Measurements from ENCODE around the gene SH3PXD2A. TPM values are rescaled to one million over a fixed set of nuclear protein-coding genes. Genes with fewer than 3 reads are reported as not detected.

SH3PXD2A gene
- total and polyA plus RNA-seq, 3 donors from 2014 or later = 10.8 to 12.1 (median 12.0) TPM

DNA sequence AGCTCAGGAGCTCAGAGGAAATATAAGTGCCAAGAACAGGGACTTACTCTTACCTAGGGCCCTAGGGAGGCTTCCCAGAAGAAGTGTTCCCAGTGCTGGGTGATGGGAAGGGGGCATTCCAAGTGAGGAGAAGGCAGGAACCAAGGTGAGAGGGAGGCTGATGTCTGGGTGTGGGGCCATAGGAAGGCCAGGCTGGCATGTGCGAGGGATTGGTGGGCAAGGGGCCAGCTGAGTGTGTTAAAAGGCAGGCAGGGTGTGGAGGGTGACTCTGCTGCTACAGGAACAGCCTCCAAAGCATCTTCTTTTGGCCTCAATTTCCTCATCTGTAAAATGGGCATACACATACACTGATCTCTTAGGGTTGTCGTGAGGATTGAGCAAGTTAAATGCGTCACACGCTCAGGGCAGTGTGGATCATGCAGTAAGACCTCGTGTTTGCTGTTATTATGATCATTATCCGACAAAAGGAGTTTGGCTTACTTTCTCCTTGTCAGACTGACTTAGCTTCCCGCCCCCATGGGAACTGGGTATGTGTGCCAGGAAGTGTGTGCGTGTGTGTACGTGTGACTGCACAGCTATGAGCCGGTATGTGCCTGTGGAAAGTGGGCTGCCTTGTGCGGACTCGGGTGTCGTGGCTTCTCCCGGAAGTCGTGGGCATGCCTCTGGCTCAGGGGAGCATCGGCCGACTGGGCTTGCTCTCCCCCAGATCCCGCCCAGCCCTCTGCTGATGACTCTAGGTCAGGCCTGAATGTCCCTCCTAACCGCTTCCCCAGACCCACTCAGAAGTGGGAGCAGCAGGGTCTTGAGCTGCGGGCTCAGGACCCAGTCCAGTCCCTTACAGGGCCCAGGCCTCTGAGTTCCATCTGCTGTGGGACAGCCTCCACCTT, 302.3 kb downstream of the SH3PXD2A start:
- no peaks in the 10 kb centered on the region for H3K9me3 ChIP-seq
- TF ChIP-seq, protein P1, sequence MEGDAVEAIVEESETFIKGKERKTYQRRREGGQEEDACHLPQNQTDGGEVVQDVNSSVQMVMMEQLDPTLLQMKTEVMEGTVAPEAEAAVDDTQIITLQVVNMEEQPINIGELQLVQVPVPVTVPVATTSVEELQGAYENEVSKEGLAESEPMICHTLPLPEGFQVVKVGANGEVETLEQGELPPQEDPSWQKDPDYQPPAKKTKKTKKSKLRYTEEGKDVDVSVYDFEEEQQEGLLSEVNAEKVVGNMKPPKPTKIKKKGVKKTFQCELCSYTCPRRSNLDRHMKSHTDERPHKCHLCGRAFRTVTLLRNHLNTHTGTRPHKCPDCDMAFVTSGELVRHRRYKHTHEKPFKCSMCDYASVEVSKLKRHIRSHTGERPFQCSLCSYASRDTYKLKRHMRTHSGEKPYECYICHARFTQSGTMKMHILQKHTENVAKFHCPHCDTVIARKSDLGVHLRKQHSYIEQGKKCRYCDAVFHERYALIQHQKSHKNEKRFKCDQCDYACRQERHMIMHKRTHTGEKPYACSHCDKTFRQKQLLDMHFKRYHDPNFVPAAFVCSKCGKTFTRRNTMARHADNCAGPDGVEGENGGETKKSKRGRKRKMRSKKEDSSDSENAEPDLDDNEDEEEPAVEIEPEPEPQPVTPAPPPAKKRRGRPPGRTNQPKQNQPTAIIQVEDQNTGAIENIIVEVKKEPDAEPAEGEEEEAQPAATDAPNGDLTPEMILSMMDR (IDR thresholded peaks at IDR 0.05) = no peak
- TF ChIP-seq POLR2A (IDR thresholded peaks at IDR 0.05) = no peak

DNA sequence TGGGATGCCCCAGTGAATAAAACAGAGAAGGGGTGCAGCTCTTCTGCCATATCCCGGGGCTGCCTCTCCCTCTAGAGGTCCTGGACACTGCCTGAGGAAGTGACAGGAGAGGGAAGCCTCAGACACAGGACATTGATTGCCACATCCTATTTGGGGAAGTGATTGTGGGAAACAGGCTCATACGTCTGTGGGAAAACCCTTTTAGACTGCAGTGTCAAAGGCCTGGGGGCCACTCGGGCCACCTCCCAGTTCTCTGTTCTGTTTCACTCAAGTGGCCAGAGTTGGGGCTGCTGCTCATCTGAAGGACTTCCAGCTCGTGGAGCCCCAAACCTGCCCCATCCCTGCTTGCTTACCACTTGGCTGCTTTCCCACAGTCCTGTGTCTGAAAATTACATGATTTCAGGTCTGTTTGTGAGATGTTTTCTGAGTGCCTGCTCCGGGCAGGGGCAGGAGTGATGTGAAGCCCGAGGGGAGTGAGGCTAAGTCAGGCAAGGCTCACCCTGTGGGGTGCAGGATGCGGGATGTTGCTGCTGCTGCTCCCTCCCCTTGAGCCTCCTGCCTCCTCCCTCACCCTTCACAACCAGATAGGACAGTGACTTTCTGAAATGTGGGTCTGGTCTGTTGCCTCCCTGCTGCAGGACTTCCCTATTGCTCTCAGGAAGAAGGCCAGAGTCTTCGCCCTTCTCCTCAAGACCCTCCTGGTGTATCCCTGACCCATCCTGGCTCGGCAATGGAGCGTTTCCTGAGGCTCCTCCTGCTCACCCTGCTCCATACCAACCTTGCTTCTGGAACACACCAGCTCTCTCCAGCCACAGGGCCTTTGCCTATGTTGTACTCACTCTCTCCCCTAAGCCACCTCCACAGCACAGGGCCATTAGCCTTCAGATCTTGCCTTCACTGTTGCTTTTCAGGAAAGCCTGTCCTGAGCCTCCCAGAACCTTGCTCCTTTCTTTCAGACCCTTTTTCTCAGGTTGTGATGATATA, 303.5 kb downstream of the SH3PXD2A start:
- no peaks in the 10 kb centered on the region for H3K36me3 ChIP-seq (ENCODE audit: low read depth, missing control alignments)
- TF ChIP-seq, protein P1 (IDR thresholded peaks at IDR 0.05) = no peak
- no peak for TF ChIP-seq POLR2A (IDR thresholded peaks at IDR 0.05)
- no peak for DNase-seq
- peaks cover 8% of the 10 kb centered on the region for H3K4me1 ChIP-seq
- no peak overlapping the region for H3K27ac ChIP-seq
- H3K9me3 ChIP-seq = no peaks in the 10 kb centered on the region
- no peaks in the 10 kb centered on the region for H3K27me3 ChIP-seq
- H3K4me3 ChIP-seq = no peak overlapping the region
- 70 to 80% methylated on average over 7 to 10 of the region's 10 CpGs for WGBS, 2 donors
- intact Hi-C loops (cut with DNase I; ENCODE audit: low total_unique reads) = no loop called here

More for the DNA sequence above, 302.3 kb downstream of the SH3PXD2A start:
- H3K36me3 ChIP-seq (ENCODE audit: low read depth, missing control alignments) = no peaks in the 10 kb centered on the region
- no peak overlapping the region for H3K27ac ChIP-seq
- H3K27me3 ChIP-seq = no peaks in the 10 kb centered on the region
- WGBS, 2 donors = 90 to 95% methylated on average over 19 to 20 of the region's 20 CpGs
- intact Hi-C loops (cut with DNase I; ENCODE audit: low total_unique reads) = no loop called here
- H3K4me3 ChIP-seq = no peak overlapping the region
- H3K4me1 ChIP-seq = peaks cover 8% of the 10 kb centered on the region
- no peak for DNase-seq

DNA sequence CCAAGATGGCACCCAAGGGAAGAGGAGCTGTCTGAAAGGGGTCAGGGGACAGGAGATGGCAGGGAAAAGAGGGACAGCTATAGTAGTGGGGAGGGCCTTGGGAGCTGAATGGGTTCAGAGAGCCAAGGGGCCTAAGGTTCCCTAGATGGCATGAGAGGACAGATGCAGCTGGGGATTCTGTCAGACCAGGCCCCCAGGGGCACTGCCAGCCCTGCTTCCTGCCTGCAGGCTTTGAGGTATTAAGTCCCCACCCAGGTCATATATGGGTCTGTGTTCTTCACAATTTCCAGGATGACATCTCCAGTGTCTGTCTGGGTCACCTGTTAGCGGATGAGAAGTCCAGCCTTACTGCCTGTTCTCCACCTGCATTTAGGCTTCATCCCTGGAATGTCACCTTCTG, 305.1 kb downstream of the SH3PXD2A start:
- Histone ChIP-seq H3K27me3 (no peaks in the 10 kb centered on the region), H3K4me3 (no peak overlapping the region), H3K27ac (no peak overlapping the region), H3K9me3 (no peaks in the 10 kb centered on the region), H3K4me1 (peaks cover under 1% of the 10 kb centered on the region), H3K36me3 (ENCODE audit: low read depth, missing control alignments) (no peaks in the 10 kb centered on the region)
- TF ChIP-seq POLR2A (IDR thresholded peaks at IDR 0.05) = no peak
- no peak for DNase-seq
- WGBS, 2 donors = 93 to 100% methylated on average over 1 of the region's 1 CpG
- intact Hi-C loops (cut with DNase I; ENCODE audit: low total_unique reads) = no loop called here

DNA sequence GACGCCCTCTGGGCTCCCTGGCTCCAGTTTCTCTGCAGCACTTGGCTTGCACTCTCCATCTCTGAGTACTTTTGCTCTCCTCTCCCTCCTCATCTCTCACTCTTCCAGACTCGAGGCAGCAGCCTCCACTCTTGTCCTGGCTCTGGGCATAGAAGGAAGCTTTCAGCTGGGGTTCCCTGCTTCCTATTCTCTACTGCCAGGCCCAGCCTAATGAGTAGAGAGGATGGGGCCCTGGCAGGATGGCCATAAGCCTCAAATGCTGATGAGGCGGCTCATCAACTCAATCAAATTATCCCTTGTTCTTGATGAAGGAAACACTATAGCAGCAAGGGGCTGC, 306.1 kb downstream of the SH3PXD2A start:
- DNase-seq = no peak
- no peaks in the 10 kb centered on the region for H3K4me1 ChIP-seq

More for the DNA sequence above, 306.1 kb downstream of the SH3PXD2A start:
- no peak overlapping the region for H3K27ac ChIP-seq
- TF ChIP-seq POLR2A (IDR thresholded peaks at IDR 0.05) = no peak
- TF ChIP-seq, protein P1 (IDR thresholded peaks at IDR 0.05) = no peak
- 88 to 94% methylated on average over 3 of the region's 3 CpGs for WGBS, 2 donors
- H3K9me3 ChIP-seq = no peaks in the 10 kb centered on the region
- no peak overlapping the region for H3K4me3 ChIP-seq
- intact Hi-C loops (cut with DNase I; ENCODE audit: low total_unique reads) = no loop called here
- no peaks in the 10 kb centered on the region for H3K36me3 ChIP-seq (ENCODE audit: low read depth, missing control alignments)
- H3K27me3 ChIP-seq = no peaks in the 10 kb centered on the region
